GM12874 (cell line): ENCODE data around the gene APBA3.

Experiments used
- TF ChIP-seq, protein P1 (sequence below): IDR thresholded peaks from 2 replicates; pipeline ENCODE4 v1.5.1; 2011; ENCODE audit warnings: low read depth, mild to moderate bottlenecking, control low read depth, low read length, moderate library complexity; ENCODE audit not compliant: insufficient read depth

The APBA3 gene, protein sequence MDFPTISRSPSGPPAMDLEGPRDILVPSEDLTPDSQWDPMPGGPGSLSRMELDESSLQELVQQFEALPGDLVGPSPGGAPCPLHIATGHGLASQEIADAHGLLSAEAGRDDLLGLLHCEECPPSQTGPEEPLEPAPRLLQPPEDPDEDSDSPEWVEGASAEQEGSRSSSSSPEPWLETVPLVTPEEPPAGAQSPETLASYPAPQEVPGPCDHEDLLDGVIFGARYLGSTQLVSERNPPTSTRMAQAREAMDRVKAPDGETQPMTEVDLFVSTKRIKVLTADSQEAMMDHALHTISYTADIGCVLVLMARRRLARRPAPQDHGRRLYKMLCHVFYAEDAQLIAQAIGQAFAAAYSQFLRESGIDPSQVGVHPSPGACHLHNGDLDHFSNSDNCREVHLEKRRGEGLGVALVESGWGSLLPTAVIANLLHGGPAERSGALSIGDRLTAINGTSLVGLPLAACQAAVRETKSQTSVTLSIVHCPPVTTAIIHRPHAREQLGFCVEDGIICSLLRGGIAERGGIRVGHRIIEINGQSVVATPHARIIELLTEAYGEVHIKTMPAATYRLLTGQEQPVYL

DNA sequence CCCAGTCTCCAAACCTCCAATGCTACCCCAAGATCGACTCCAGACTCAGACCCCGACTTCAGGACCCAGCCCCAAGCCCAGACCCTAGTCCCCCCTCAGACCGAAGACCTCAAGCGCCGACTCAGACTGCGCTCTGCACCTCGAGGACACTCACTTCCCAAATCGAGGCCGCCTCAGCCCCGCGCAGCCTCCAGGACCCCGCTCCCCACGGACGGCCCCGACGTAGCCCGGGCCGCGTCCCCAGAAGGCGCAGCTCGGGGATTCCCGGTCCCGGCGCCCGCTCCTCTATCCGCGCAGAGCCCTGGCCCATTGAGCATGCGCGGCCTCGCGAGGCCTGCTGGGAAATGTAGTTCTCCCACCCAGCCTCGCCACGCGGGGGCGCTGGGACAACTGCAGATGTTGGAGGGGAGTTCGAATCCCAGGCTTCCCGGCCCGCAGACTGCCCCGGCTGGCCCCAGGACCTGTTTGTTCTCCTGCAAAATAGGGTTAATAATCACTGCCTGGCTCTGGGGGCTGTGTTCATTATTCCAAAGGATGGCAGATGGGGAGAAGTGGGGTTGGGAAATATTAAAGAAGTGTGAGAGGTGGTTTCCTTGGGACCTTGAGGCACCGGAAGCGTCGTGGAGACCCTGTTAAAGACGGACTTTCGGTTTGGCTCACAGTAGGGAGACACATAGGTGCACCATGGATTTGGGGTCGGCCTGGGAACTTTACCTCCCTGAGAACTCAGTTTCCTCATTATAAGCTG, at the start of gene APBA3:
Gene APBA3, minus strand, starts transcription at position 311 of the 748 bp plus-strand sequence. CDS start 1,428 bp downstream, outside the sequence.
- TF ChIP-seq, protein P1, sequence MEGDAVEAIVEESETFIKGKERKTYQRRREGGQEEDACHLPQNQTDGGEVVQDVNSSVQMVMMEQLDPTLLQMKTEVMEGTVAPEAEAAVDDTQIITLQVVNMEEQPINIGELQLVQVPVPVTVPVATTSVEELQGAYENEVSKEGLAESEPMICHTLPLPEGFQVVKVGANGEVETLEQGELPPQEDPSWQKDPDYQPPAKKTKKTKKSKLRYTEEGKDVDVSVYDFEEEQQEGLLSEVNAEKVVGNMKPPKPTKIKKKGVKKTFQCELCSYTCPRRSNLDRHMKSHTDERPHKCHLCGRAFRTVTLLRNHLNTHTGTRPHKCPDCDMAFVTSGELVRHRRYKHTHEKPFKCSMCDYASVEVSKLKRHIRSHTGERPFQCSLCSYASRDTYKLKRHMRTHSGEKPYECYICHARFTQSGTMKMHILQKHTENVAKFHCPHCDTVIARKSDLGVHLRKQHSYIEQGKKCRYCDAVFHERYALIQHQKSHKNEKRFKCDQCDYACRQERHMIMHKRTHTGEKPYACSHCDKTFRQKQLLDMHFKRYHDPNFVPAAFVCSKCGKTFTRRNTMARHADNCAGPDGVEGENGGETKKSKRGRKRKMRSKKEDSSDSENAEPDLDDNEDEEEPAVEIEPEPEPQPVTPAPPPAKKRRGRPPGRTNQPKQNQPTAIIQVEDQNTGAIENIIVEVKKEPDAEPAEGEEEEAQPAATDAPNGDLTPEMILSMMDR = peak; percentile 74

DNA sequence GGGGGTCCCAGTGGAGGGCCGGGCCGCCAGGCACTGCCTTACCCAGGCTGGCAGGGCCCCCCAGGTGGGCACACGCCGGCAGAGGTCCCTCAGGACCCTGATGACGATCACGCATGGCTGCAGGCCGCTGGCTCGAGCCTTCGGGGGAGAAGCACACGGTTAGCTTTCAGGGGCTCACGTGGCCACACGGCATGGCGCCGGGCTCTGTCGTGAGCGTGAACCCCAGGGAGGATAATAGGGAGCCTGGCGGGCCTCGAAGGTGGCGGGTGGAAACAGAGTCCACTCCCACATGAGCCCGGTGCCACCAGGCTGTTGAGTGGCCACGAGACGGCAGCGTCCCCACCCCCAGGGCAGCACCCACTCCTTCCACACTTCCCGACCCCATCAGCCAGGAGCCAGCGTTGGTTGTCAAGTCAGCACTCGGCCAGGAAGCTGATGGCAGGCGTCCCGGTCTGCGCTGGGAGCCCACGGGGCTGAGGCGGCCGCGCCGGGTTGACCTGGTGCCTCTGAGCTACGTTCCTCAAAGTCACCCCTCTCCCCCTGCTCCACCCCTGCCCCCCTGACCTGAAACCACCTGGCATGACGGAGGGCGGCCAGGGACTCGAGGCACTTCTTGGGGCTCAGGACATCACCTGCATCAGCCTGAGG, 49.3 kb upstream of the APBA3 start:
- TF ChIP-seq, protein P1 = no peak

DNA sequence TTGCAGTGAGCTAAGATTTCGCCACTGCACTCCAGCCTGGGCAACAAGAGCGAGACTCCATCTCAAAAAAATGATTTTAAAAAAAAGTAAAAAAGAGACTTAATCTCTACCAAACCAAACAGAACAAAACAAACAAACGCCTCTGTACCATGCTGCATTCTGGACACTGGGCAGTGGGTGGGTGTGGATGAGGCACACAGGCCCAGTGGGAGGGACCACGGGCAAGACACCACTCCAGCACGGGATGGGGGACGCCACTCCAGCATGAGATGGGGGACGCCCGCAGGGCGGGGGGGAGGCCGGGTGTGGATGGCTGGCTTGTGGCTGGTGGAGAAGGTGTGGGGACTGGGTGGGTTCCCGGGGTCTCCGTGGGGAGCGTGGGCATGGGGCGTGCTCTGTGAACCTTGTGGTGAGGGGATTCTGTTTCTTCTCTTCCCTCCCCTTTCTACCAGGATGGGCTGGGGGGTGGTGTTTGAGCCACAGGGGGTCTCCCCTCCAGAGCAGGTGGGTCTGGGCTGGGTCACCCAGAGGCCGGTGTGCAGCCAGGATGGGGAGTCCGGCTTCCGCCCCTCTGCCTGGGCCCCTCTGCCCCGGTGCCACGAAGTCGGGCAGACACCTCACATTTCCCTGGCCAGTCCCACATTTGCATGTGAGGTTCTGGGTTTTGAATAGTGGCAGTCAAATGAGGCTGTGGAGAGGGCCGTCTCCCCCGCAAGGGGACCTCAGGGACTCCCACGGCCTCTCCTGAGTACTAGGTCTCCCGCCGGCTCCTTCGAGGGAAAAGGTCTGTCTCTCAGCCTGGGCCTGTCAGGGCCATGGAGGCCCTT, 48.6 kb upstream of the APBA3 start:
- TF ChIP-seq, protein P1 = no peak

DNA sequence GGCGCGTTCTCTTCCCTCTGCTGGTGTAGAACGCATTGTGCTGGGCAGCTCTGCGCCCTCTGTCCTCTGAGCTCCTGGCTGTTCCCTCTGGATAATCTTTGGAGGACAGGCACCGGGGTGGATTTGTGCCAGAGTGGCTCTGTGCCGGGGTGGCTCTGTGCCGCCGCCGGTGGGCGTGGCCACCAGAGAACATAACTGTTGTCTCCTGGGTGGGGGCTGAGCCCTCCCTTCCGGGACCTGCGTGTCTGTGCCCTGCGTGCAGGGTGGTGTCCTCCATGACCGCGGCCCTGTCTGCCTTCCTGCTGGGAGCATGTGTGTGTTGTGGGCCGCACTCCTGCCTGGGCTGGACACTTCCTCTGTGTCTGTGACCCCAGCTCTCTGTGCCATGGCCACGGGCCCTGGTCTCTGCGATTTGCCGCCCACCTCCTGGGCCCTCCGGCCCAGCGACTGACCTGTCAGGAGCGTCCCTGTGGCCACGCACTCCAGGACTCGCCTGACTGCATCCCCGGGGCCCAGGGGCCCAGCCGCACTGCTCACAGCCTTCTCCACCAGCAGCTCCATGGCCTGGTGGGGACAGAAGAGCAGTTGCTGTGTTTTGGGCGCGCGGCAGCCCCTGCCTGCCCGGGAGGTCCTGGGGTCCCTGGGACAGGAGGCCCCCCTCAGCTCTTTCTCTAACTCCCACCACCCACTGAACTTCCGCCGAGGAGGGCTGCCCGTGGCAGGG, 47.1 kb upstream of the APBA3 start:
- TF ChIP-seq, protein P1 = no peak

DNA sequence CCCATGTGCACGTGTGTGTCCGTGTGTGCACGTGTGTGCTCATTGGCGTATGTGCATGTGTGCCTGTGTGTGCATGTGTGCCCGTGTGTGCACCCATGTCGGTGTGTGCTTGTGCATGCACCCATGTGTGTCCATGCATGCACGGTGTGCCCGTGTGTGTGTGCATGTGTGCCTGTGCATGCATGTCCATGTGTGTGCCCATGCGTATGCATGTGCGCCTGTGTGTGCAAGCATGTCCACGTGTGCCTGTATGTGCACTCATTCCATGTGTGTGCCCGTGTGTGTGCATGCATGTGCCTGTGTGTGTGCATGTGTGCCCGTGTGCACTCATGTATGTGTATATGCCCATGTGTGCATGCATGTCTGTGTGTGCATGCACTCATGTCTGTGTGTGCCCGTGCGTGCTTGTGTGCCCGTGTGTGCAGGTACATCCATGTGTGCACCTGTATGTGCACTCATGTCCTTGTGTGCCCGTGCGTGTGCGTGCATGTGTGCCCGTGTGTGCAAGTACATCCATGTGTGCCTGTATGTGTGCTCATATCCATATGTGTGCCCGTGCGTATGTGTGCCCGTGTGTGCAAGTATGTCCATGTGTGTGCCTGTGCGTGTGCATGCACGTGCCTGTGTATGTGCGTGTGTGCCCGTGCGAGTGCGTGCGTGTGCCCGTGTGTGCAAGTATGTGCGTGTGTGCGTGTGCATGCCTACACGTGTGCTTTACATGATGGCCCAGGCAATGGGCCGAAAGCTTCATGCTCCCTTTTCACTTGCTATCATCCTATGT, 46.3 kb upstream of the APBA3 start:
- TF ChIP-seq, protein P1 = no peak

DNA sequence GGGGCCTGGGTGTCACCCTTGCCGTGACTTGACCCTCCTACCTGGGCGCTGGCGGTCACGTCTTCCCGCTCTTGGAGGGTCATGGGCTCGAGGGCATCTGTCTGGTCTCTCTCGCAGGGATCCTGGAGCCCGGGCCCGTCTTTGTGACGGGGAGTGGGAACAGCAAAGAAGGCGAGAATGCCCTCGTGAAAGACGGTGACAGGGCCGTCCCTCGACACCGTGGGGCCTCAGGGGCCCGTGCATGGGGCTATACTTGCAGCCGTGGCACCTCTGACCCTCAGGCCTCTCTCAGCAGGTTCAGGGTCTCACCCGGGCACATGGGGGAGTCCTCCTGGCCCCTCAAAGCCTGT, 45.6 kb upstream of the APBA3 start:
- TF ChIP-seq, protein P1 = no peak
